NT2/D1 (cell line): ENCODE results near the gene SHISAL2A.

Source experiments
- SUZ12 ChIP-seq: IDR thresholded peaks from 2 replicates; pipeline ENCODE4 v1.6.1; 2011; ENCODE audit not compliant: insufficient read length, insufficient read depth; ENCODE audit errors: extremely low read depth
- ZNF274 ChIP-seq: IDR thresholded peaks from 2 replicates; pipeline ENCODE4 v1.6.1; 2011; ENCODE audit warnings: mild to moderate bottlenecking, low read depth, low read length

DNA sequence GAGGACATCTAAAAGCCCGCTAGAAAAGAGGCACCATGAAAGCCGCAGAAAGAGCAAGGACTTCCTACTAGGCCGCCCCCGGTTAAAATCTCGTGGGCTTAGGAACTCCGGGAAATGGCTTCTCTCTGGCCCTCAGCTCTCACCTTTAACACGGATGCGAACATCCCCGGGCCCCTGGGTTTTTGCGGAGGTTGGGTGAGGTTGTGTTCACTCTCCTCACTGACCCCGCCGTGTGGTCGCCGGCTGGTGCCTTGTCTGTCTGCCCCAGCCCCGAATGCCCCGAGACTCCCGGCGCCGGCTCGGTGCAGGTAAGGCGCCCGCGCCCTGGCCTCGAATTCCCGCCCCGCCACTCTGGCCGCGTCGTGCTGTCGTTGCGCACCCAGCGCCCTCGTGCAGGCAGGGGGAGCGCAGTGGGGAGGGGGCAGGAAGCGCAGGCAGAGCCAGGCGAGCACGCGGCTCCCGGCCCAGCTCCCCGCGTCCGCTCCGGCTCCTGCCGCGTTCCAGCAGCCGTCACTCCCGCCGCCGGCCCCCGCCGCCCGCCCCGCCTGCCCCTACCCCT, at the start of gene SHISAL2A:
- TF ChIP-seq ZNF274 (no peak), SUZ12 (no peak)
